ENCODE measurements around the gene NTRK2.

NTRK2 gene

GRCh38 chr9:84900421-84900820 lies 230.9 kb downstream of the NTRK2 start:
- no peak for DNase-seq

DNA sequence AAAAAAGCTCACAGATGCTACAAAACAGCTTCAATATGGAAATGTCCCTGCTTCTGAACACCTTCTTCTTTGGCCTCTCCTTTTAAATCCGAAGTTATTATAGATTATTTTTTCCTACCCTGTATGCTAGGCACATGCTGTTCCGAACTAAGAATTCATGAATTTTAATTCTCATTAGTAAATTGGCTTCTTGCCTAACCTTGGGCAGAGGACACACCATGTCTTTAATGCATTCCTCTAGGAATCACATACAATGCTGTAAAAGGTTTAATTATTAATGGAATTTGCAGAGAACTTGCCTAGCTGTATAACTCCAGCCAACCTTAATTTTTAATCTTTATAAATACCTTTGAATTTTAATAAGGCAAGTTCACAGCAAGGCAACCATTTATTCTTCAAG lies 234.4 kb downstream of the NTRK2 start:
- DNase-seq, result no peak

- DNase-seq, result no peak
Observed at GRCh38 chr9:84916769-84917168, 247.2 kb downstream of the NTRK2 start.

GRCh38 chr9:84917366-84918070 lies 248.0 kb downstream of the NTRK2 start:
- no peak for DNase-seq

GRCh38 chr9:84919440-84919839 lies 249.9 kb downstream of the NTRK2 start:
- DNase-seq, result no peak

DNA sequence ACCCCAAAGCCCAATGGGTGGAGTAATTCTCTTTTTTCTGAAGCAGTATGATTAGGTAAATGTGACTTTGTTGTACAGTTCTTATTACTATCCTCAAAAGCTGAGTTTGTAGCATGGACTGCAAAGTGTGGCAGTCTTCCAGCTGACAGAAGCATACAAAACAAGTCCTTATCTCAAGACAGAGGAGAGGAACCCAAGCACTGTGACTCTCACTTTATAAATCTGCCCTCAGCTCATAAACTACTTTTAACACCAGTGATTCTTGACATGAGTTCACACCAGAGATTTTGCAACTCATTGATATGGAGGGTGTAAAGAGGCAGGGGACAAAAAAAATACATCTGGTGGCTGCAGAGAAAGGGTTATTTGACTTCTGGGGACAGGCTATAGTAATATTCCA lies 251.6 kb downstream of the NTRK2 start:
- DNase-seq, result no peak

DNA sequence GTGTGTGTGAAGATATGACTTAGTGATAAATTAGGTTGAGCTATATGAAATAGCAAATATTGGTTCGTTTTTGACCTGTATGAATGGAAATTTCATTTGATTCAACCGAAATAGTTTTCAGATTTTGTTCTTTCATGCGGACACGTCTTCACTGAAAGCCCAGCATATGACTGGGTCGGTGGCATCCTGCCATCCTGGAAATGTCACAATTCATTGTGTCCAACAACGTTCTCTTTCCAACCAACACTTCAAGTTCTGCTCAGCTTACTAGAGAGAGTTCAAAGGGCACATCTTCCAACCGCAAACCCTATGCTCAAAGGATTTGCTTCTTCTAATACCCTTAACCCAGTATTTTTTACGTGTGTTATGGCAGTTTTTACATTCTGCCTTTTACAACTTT lies 252.5 kb downstream of the NTRK2 start:
- DNase-seq, result no peak

DNA sequence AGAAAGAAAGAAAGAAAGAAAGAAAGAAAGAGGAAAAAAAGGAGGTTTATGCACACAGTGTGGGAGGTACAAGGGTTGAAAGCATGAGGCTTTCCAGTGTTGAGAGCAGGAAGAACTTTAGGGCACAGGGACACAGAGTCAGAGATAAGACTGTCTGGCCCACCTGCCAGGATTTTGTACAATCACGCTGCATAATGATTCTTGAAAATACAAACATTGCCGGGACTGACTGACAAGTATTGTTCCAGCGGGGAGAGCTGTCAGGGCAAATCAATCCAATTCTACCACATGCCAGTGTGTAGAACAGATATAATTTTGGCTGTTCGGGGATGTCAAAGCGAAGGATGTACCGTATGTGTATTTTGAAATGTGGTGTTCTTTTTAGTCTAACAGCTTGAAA lies 254.7 kb downstream of the NTRK2 start:
- no peak for DNase-seq

DNA sequence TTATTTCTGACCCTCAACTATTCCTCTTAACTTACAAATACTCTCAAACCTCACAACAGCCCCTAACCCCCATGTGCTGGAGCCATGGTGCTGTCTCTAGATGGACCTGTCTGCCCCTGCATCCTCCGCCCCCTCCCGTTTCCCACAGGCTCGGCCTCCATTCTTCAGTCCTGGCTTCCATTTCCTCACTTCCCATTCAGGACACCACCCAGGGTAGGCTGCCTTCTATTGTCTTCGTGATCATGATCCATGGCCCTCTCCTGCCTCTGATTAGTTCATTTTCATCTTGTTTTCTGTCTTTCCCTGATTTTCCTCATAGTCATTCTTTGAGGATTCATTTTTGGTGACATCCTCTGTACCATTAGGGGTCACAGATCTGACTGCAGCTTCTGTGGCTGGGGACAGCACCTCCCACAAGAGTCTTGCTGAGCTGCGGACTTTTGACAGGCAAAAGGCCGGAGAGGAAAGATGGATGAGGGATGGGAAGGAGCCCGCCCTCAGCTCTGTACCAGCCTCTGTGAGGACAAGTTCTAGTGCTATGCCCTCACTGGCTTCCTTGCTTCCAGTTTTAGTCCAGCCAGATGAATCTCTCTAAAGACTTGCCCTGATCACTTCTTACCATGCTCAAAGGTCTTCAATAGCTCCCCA lies 255.8 kb downstream of the NTRK2 start:
- DNase-seq, result no peak

GRCh38 chr9:84926793-84927192 lies 257.3 kb downstream of the NTRK2 start:
- DNase-seq, result no peak

- DNase-seq, result no peak
Observed at GRCh38 chr9:84928419-84928818, 258.9 kb downstream of the NTRK2 start.

- DNase-seq, result no peak
Observed at GRCh38 chr9:84929068-84929467, 259.5 kb downstream of the NTRK2 start.

- DNase-seq, result no peak
Observed at GRCh38 chr9:84932915-84933527, 263.5 kb downstream of the NTRK2 start.

DNA sequence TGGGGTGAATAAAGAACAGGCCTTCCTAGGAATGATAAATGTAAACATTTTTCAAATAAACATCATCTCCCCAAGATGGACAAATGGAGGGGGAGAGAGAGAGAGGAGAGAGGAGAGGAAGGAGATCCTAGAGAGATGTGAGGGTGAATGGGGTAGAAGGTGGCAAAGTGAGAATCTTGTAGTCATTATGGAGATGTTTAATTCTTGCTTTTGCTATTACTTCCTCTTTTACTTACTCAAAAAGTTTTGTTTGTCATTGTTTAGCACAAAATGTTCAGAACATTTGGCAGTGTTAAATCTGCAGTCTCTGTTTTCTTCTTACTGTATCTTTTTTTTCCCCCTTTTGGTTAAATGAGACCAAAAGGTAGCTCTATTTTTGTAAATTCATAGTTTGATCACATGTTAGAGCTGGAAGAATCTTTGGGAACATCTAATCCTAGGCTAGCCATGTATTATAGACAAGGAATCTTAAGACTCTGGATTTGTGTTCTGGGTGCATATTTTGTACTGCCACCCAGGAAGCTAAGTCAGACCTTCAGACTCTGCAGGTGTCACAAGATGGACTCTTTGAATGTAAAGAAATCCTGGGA lies 266.1 kb downstream of the NTRK2 start:
- DNase-seq, result no peak

GRCh38 chr9:84937180-84937579 lies 267.7 kb downstream of the NTRK2 start:
- no peak for DNase-seq

GRCh38 chr9:84937581-84937980 lies 268.1 kb downstream of the NTRK2 start:
- DNase-seq, result no peak

- DNase-seq, result no peak
Observed at GRCh38 chr9:84939774-84940173, 270.2 kb downstream of the NTRK2 start.

DNA sequence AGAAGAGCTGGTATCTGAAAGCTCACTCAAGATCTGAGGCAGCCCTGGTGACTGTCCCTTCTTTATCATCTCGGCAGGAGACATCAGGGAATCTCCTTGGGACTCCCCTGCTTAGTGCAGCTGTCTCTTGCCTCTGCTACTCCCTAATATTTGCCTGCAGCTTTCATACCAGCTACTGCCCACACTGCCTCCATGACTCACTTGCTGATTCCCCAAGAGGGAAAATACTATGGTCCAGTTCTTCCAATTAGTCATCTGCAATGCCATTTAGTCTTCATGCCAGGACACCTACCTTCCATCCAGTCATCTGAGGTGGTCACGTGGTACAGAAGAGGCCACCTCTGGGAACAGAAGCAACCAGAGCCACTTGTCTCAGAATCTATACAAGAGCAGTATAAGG lies 270.8 kb downstream of the NTRK2 start:
- no peak for DNase-seq

DNA sequence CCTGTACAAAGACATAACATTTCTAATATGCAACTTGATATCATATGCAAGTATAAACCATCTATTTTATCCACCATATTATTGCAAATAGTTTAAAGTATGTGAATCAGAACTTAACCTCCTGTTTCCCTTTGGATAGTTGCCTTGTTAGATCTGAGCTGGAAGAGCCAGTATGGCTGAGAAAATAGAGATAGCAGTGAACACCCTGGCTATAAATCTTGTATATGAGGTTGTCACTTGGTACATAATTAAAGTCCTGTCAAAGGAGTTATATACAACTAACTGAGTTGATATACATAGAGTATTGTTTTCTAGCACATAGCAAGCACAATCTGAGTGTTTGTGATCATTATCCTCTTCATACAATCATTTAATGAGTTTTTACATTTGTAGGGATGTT lies 272.3 kb downstream of the NTRK2 start:
- no peak for DNase-seq

DNA sequence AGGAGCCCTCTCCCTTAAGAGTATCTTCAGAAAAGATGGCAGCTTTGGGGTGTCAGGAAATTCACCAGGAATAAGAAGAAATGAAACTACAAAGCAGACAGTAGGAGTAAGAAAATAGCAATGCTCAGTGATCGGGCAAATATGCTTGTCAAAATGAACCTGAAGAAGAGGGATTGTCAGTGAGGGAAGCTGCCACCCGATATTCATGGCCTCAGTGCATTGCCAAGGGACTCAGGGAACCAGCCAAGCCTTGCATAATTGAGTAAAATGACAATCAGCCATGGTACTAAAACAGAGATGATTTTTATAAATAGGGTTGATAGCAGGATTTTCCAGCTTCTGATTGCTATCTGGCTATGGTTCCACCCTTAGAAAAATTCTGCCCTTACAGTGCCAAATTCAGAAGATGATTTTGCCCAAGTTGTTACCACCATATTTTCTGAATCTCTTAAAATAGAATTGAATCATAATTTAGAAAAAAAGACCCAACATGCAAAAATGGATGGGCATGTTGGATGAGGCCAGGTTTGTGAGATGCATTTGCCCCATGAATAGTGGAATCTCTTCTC lies 274.0 kb downstream of the NTRK2 start:
- no peak for DNase-seq

DNA sequence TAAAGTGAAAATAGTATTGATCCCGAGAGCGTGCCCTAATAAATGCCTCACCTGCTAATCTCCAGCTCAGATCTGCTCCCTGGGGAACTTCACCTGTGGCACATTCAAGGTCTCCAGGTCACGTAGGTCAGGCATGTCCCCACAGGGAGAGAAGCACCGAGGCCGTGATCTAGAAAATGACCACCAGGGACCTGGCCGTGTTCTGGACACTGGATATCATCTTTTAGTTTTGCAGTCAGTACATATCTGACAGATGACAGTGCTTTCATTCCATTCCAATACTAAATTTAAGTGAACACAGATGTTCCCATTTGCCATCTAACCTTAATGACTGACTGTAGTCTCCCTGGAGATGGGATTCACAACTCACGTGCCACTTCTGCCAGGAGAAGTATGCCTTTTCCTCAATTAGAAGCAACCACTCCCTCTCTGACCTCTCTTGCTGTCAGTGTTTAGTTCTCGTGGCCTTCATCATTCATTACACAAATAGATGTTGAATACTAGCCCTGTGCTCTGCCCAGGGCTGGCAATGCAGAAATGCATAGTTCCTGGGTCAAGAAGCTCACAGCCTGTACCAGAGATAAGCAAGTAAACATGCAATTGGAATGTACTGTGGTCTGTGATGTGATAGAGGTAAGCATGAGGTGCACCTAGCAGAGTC lies 276.5 kb downstream of the NTRK2 start:
- DNase-seq, result no peak

DNA sequence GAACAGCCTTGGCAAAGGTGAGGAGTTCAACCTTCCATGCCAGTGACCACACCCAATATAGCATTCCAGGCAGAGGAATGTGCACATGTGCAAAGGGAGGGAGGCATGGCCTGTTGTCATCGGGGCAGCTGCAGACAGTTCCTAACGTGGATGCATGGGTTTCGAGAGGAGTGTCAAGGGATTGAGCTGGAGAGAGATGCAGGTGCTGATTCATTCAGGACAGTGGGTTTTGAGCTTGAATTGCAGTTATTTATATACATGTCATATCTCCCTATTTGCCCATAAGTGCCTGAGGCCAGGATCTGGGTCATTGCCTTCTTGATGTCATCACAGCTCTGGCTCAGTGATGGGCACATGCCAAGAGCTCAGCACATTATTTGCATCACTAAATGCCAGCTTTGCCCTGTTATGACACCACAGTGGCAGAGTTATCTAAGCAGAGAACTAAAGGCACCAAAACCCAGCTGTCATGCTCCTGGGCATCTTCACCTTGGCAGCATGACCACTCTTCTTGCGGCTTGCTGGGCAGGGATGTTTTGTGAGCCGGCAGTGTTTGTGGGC lies 278.0 kb downstream of the NTRK2 start:
- DNase-seq, result no peak

DNA sequence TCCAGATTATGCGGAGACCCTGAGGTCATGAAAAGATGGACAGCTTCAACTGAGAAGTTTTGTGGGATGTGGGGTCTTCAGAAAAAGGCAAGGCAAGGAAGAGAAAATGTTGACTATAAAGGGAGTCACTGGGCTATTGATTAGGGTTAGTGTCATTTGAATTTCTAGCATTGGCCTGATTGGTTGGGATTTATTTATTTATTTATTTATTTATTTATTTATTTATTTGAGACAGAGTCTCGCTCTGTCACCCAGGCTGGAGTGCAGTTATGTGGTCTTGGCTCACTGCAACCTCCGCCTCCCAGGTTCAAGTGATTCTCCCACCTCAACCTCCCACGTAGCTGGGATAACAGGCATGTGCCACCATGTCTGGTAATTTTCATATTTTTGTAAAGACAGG lies 279.7 kb downstream of the NTRK2 start:
- no peak for DNase-seq
